ENCODE measurements around the gene VSX1.

Gene VSX1

GRCh38 chr20:25117990-25118389 is 36.0 kb upstream of the VSX1 start:
- TF ChIP-seq ZNF8 (CRISPR knock-in tag; IDR thresholded peaks at IDR 0.05) (no peak), BACH2 (CRISPR knock-in tag; IDR thresholded peaks at IDR 0.05; ENCODE audit: borderline replicate concordance) (no peak), POU6F1 (CRISPR knock-in tag; IDR thresholded peaks at IDR 0.05; ENCODE audit: borderline replicate concordance, low read depth) (no peak), OSR1 (CRISPR knock-in tag; IDR thresholded peaks at IDR 0.05) (no peak), TCF4 (CRISPR knock-in tag; IDR thresholded peaks at IDR 0.05; ENCODE audit: borderline replicate concordance) (no peak), TOX (CRISPR knock-in tag; IDR thresholded peaks at IDR 0.05; ENCODE audit: borderline replicate concordance) (no peak), PATZ1 (CRISPR knock-in tag; IDR thresholded peaks at IDR 0.05; ENCODE audit: borderline replicate concordance) (no peak), ESRRG (CRISPR knock-in tag; IDR thresholded peaks at IDR 0.05) (no peak), ZFP3 (CRISPR knock-in tag; IDR thresholded peaks at IDR 0.05) (no peak), ZC3H10 (CRISPR knock-in tag; IDR thresholded peaks at IDR 0.05) (no peak), ZNF70 (CRISPR knock-in tag; IDR thresholded peaks at IDR 0.05) (no peak), CSDC2 (CRISPR knock-in tag; IDR thresholded peaks at IDR 0.05) (no peak)
- no peak for ATAC-seq

GRCh38 chr20:25116739-25117458 is 35.0 kb upstream of the VSX1 start:
- TF ChIP-seq CSRNP3 (CRISPR knock-in tag; IDR thresholded peaks at IDR 0.05) (no peak), ISL1 (CRISPR knock-in tag; IDR thresholded peaks at IDR 0.05) (no peak), CREB5 (CRISPR knock-in tag; IDR thresholded peaks at IDR 0.05; ENCODE audit: low read depth) (no peak), SNAI2 (CRISPR knock-in tag; IDR thresholded peaks at IDR 0.05) (no peak), ZNF565 (CRISPR knock-in tag; conservative IDR thresholded peaks at IDR 0.05; ENCODE audit: low read depth) (no peak)
- ATAC-seq, result no peak

GRCh38 chr20:25103526-25103925 is 21.6 kb upstream of the VSX1 start:
- TF ChIP-seq ZNF8 (CRISPR knock-in tag; IDR thresholded peaks at IDR 0.05) (no peak), CSRNP3 (CRISPR knock-in tag; IDR thresholded peaks at IDR 0.05) (no peak), POU6F1 (CRISPR knock-in tag; IDR thresholded peaks at IDR 0.05; ENCODE audit: borderline replicate concordance, low read depth) (no peak), PATZ1 (CRISPR knock-in tag; IDR thresholded peaks at IDR 0.05; ENCODE audit: borderline replicate concordance) (no peak), ARNTL (CRISPR knock-in tag; IDR thresholded peaks at IDR 0.05; ENCODE audit: borderline replicate concordance, low read depth) (no peak)
- no peak for ATAC-seq

Measured in SK-N-SH treated with all-trans-retinoic acid at 6 μM for 48 hours (cell line).